D721Med (cell line): ENCODE data around the gene ARIH2.
A peak's percentile ranks its signal among the peaks of the same experiment; 100 is the strongest.

ENCODE experiments used
- DNase-seq: peaks from one replicate; pipeline ENCODE4 v3.0.0; 2011; ENCODE audit warnings: low spot score; ENCODE audit not compliant: insufficient read length
- FAIRE-seq: peaks from 2 replicates; lab custom pipeline; 2011; peaks lifted over from hg19 to GRCh38; lab: Jason Lieb, UNC
- CTCF ChIP-seq: IDR thresholded peaks from 2 replicates; pipeline ENCODE4 v1.5.1; 2012; ENCODE audit warnings: mild to moderate bottlenecking, control low read depth; ENCODE audit not compliant: insufficient read depth; ENCODE audit errors: missing control alignments

The ARIH2 gene

GRCh38 chr3:49016414-49017228 is 98.0 kb downstream of the ARIH2 start:
- DNase-seq (no peak), FAIRE-seq (no peak)
- TF ChIP-seq CTCF: no peak

DNA sequence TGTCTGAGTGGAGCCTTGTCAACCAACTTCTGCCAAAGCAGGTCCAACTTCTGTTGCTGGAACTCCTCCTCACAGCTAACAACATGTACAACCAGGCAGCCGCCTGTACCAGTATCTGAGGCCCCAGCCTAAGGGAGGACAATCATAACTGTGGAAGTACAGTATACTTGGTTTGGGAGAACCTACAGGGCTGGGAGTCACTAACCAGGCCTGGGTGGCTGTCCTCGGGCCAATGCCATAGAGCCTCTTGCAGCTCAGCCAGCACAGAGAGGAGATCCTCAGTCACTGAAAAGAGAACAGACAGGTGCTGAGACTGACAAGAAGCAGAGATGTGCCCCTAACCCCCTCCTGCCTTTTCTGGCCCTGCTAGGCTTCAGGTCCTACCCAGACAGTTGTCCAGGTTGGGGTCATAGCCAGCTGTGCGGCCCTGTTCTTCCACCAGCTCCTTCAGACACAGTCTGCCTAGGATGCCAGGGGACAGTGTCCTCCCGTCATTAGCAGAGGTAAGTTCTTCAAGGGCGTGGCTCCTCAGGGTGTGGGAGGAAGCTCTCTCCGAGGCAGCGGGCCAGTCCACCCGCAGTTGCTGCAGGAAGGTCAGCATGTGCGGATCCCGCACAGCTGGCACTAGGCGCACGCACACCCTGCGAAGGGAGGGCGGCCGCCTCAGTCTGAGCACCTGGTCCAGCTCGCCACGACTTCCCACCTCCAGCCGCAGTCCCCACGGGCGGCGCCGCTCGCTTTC is 98.8 kb downstream of the ARIH2 start:
- FAIRE-seq (no peak), DNase-seq (no peak)
- no peak for TF ChIP-seq CTCF

DNA sequence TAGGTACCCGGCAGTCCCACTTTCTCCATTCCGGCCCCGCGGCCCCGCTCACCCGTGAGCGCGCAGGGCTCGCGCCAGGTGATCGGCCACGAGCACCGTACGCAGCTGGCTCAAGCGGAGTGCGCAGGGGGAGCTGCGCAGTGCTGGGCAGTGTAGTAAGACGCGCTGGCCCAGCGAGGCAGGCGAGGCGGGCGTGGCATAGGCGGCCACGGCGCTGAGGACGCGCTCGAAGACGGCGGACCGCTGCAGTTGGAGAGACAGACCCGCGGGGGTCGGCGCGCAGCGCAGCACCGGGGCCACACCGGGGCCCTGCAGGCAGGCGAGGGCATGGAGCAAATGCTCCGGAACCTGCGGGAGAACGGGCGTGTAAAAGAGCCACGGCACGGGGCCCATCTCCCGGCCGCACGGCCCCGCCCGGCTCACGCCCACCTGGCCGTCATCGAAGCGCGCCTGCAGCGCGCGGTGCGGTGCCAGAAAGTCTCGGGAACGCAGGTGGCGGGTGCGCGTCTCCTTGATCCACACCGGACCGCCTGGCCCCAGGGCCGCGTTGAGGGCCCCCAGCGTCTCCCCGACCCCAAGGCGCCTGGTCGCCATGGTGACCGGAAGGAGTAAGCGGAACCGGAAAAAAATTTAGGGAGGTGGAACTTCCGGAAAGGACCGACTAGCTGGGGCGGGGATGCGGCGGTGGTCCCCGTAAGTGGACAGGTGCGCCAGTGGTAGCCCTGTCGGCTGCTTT is 99.5 kb downstream of the ARIH2 start, which contains the start of gene DALRD3:
Gene DALRD3, minus strand, starts transcription at position 610 of the 736 bp plus-strand sequence. Its CDS starts 16 bp downstream, at position 594.
- no peak for FAIRE-seq
- DNase-seq: peak; percentile 78
- TF ChIP-seq CTCF: no peak

GRCh38 chr3:49018707-49019006 is 100.0 kb downstream of the ARIH2 start:
- FAIRE-seq (no peak), DNase-seq (no peak)
- TF ChIP-seq CTCF: no peak

DNA sequence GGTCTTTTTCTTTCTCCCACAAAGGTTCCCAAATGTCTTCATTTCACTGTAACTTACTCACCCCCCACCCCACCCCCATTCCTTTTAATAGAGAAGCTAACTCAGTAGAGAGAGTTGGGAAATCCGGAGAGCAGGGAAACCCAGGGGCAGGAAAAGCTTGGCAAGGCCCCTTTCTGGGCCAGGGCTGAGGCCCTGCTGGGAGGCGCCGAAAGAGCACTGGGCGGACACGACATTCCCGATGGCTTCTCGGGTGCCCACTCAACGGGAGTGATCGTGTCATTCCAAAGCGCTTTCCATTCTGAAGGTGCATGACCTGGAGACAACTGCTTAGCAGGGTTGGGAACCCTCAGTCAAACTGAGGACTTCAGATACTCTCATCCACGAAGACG is 101.3 kb downstream of the ARIH2 start:
- TF ChIP-seq CTCF: no peak
- no peak for FAIRE-seq
- no peak for DNase-seq

DNA sequence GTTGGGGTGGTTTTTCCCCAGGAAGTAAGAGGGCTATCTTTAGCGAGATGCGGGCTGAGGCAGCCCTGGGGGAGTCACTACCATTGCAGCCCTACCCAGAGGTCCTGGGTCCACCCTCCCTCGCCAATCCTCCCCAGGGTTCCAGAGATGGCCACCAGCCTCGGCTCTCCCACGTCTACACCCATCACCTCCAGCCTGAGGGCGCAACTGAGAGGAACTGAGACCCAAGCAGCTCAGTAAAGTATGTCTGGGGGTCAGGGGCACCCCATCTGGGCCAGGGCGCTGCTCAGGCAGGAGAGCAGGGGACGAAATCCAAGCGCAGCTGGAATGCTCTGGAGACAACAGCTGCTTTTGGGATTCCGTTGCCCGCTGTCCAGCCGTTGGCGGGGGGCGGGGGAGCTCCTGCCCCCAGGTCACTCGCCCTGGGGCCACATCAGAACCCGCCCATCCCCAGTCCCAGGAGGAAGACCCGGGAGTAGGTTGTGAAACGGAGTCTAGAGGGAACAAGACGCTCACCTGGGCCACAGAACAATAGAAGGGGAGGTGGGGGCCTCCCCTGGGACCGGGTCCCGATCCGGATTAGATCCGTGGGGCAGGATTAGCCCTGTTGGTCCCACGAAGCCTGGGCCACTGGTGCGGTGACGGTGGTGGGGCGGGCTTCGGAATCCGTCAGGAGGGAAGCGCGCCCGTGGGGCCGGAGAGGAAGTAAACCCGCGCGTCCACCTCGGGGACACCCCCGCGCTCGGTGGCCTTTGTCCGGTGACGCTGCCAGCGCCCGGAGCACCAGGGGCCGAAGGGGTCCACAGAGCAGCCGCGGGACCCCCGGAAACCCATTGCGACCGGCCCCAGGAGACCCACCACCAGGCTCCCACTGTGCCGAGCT is 101.9 kb downstream of the ARIH2 start:
- TF ChIP-seq CTCF: no peak
- no peak for FAIRE-seq
- no peak for DNase-seq
